Measurements from ENCODE around the gene DLGAP1. TPM values are rescaled to one million over a fixed set of nuclear protein-coding genes. Genes with fewer than 3 reads are reported as not detected.

DLGAP1 gene
- total and polyA plus RNA-seq, 7 donors, result 0.13 to 2.6 (median 1.3) TPM; not detected in 1

- peaks cover 0 to 49% (median 44%) of the 10 kb centered on the region in 4 donors for H3K4me1 ChIP-seq
- DNase-seq, result no peak
- 88 to 91% methylated on average over 22 of the region's 22 CpGs for WGBS, 2 donors
- peak overlapping the region; percentile 87 to 98 (median 94) for H3K27ac ChIP-seq
- H3K4me3 ChIP-seq, result no peak overlapping the region
- TF ChIP-seq CTCF (IDR thresholded peaks at IDR 0.05), result no peak
- TF ChIP-seq POLR2AphosphoS5 (IDR thresholded peaks at IDR 0.05), result no peak
- TF ChIP-seq POLR2A (IDR thresholded peaks at IDR 0.05), result no peak
- H3K36me3 ChIP-seq, result no peaks in the 10 kb centered on the region
- H3K9me3 ChIP-seq, result no peaks in the 10 kb centered on the region
- H3K27me3 ChIP-seq, result no peaks in the 10 kb centered on the region
- intact Hi-C loops (cut with DNase I), result loop anchor here (5.0 kb wide), 1 partner anchor 335 kb away; the partner anchor contains the start of gene MYL12B
Measured at GRCh38 chr18:3597409-3598357, 857.4 kb downstream of the DLGAP1 start.

DNA sequence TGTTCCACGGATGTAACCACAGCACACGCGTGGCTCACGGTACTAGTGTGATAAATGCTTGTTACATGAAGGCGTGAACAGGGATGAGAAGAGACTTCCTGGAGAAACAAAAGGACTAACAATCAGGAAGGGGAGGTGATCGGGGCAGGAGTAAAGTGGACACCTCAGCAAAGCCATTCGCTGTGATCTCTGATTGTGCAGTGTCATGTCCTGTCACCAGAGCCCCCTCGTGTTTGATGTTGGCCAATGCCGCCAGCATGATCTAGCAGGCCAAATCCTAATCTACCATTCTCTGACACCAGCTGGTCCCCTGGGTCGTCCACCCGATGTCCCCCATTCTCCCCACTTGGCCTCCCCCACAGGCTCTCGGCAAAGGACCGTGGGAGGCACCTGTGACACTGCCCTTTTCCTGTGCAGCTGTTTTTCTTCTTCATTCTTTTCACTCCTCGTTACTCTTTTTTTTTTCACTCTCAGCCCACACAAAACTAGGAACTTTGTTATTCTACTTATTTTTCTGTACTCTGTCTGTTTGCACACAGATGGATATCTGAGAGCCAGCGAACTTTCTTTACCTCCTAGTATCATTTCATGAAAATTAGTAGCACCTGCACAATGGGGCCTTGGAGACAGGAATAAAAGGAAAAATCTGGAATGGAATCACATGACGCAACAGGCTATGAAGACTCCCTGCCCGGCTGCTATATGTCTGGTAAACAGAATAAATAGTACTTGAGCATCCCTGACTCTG lies 858.3 kb downstream of the DLGAP1 start:
- peaks cover 0 to 53% (median 44%) of the 10 kb centered on the region in 4 donors for H3K4me1 ChIP-seq
- H3K36me3 ChIP-seq, result no peaks in the 10 kb centered on the region
- H3K4me3 ChIP-seq, result peak overlapping the region in 2 of 4 donors; percentile 46 to 50
- WGBS, 2 donors, result 10 to 29% methylated on average over 17 of the region's 17 CpGs
- H3K27me3 ChIP-seq, result no peaks in the 10 kb centered on the region
- H3K27ac ChIP-seq, result peak overlapping the region; percentile 87 to 98 (median 94)
- no peaks in the 10 kb centered on the region for H3K9me3 ChIP-seq
- intact Hi-C loops (cut with DNase I), result loop anchor here (5.0 kb wide), 1 partner anchor 335 kb away; the partner anchor contains the start of gene MYL12B
- peak; percentile 77 for DNase-seq
- TF ChIP-seq POLR2AphosphoS5 (IDR thresholded peaks at IDR 0.05) (peak in 1 of 4 donors; percentile 31), POLR2A (IDR thresholded peaks at IDR 0.05) (no peak)

DNA sequence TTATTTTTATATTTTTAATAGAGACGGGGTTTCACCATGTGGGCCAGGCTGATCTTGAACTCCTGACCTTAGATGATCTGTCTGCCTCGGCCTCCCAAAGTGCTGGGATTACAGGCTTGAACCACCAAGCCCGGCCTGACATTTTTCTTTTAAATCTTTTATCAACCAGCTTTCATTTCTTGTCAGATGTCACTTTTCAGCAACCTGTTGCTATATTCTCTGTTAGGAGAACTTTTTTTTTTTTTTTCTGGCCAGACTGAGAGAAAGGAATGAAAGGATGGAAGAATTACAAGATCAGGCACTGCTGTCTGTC lies 858.8 kb downstream of the DLGAP1 start:
- 7 to 46% methylated on average over 3 of the region's 3 CpGs for WGBS, 2 donors
- TF ChIP-seq CTCF (IDR thresholded peaks at IDR 0.05) (no peak), EP300 (IDR thresholded peaks at IDR 0.05) (no peak), POLR2AphosphoS5 (IDR thresholded peaks at IDR 0.05) (no peak), POLR2A (IDR thresholded peaks at IDR 0.05) (no peak)
- no peaks in the 10 kb centered on the region for H3K27me3 ChIP-seq
- H3K36me3 ChIP-seq, result no peaks in the 10 kb centered on the region
- peaks cover 0 to 53% (median 44%) of the 10 kb centered on the region in 4 donors for H3K4me1 ChIP-seq
- DNase-seq, result no peak
- no peaks in the 10 kb centered on the region for H3K9me3 ChIP-seq
- intact Hi-C loops (cut with DNase I), result loop anchor here (5.0 kb wide), 1 partner anchor 334 kb away; the partner anchor contains the start of gene MYL12B
- H3K27ac ChIP-seq, result peak overlapping the region; percentile 87 to 98 (median 94)
- H3K4me3 ChIP-seq, result peak overlapping the region in 2 of 4 donors; percentile 46 to 50

- TF ChIP-seq EP300 (IDR thresholded peaks at IDR 0.05) (peak in 1 of 4 donors; percentile 88), CTCF (IDR thresholded peaks at IDR 0.05) (no peak), POLR2A (IDR thresholded peaks at IDR 0.05) (no peak), POLR2AphosphoS5 (IDR thresholded peaks at IDR 0.05) (peak; percentile 36 to 95 (median 66))
- intact Hi-C loops (cut with DNase I), result loop anchor here (2.0 to 5.0 kb wide), 3 partner anchors 143 to 333 kb away; partner anchors contain the start of gene MYL12B
- WGBS, 2 donors, result 13 to 37% methylated on average over 7 of the region's 7 CpGs
Measured at GRCh38 chr18:3595369-3596273, 859.5 kb downstream of the DLGAP1 start.

More at GRCh38 chr18:3595369-3596273, 859.5 kb downstream of the DLGAP1 start:
- peak; percentile 82 for DNase-seq
- Histone ChIP-seq H3K4me3 (peak overlapping the region; percentile 28 to 51 (median 48)), H3K9me3 (no peaks in the 10 kb centered on the region), H3K27me3 (no peaks in the 10 kb centered on the region), H3K27ac (peak overlapping the region; percentile 87 to 98 (median 94)), H3K4me1 (peaks cover 0 to 53% (median 44%) of the 10 kb centered on the region in 4 donors), H3K36me3 (no peaks in the 10 kb centered on the region)
